Measurements from ENCODE around the gene WHAMM. TPM values are rescaled to one million over a fixed set of nuclear protein-coding genes. Genes with fewer than 3 reads are reported as not detected.
"Not testable (repeated sequence)": the region's sequence is repeated elsewhere in the genome, so short reads cannot be mapped to it uniquely, and the experiment has no call there.

WHAMM gene
- total RNA-seq, 1 donor from 2014 or later: 9.3 TPM

- H3K27ac Mint-ChIP-seq (ENCODE audit: unreplicated experiment): no peak overlapping the region
- no peak for TF ChIP-seq CTCF (IDR thresholded peaks at IDR 0.05; ENCODE audit: unreplicated experiment)
- H3K4me3 Mint-ChIP-seq (ENCODE audit: unreplicated experiment): no peak overlapping the region
Measured at GRCh38 chr15:82856397-82857170, 47.2 kb downstream of the WHAMM start.

GRCh38 chr15:82858932-82859331, 49.5 kb downstream of the WHAMM start:
- Mint-ChIP-seq H3K36me3 (ENCODE audit: low read depth, unreplicated experiment) (no peaks in the 10 kb centered on the region), H3K4me3 (ENCODE audit: unreplicated experiment) (no peak overlapping the region), H3K27me3 (ENCODE audit: unreplicated experiment) (peaks cover 1% of the 10 kb centered on the region), H3K9me3 (ENCODE audit: unreplicated experiment) (no peaks in the 10 kb centered on the region), H3K27ac (ENCODE audit: unreplicated experiment) (no peak overlapping the region), H3K4me1 (ENCODE audit: unreplicated experiment) (no peaks in the 10 kb centered on the region)
- TF ChIP-seq CTCF (IDR thresholded peaks at IDR 0.05; ENCODE audit: unreplicated experiment): no peak
- no peak for DNase-seq (ENCODE audit: low spot score)

More at GRCh38 chr15:82856397-82857170, 47.2 kb downstream of the WHAMM start:
- H3K4me1 Mint-ChIP-seq (ENCODE audit: unreplicated experiment): no peaks in the 10 kb centered on the region
- H3K27me3 Mint-ChIP-seq (ENCODE audit: unreplicated experiment): peaks cover 1% of the 10 kb centered on the region
- H3K9me3 Mint-ChIP-seq (ENCODE audit: unreplicated experiment): no peaks in the 10 kb centered on the region
- no peak for DNase-seq (ENCODE audit: low spot score)
- H3K36me3 Mint-ChIP-seq (ENCODE audit: low read depth, unreplicated experiment): no peaks in the 10 kb centered on the region

GRCh38 chr15:82862886-82863285, 53.5 kb downstream of the WHAMM start:
- TF ChIP-seq CTCF (IDR thresholded peaks at IDR 0.05; ENCODE audit: unreplicated experiment): no peak
- H3K27me3 Mint-ChIP-seq (ENCODE audit: unreplicated experiment): peaks cover 1% of the 10 kb centered on the region
- no peaks in the 10 kb centered on the region for H3K9me3 Mint-ChIP-seq (ENCODE audit: unreplicated experiment)
- H3K4me1 Mint-ChIP-seq (ENCODE audit: unreplicated experiment): no peaks in the 10 kb centered on the region
- no peak overlapping the region for H3K27ac Mint-ChIP-seq (ENCODE audit: unreplicated experiment)
- H3K4me3 Mint-ChIP-seq (ENCODE audit: unreplicated experiment): no peak overlapping the region
- DNase-seq (ENCODE audit: low spot score): no peak
- H3K36me3 Mint-ChIP-seq (ENCODE audit: low read depth, unreplicated experiment): no peaks in the 10 kb centered on the region

GRCh38 chr15:82864967-82865366, 55.5 kb downstream of the WHAMM start:
- TF ChIP-seq CTCF (IDR thresholded peaks at IDR 0.05; ENCODE audit: unreplicated experiment): no peak
- Mint-ChIP-seq H3K27ac (ENCODE audit: unreplicated experiment) (no peak overlapping the region), H3K4me1 (ENCODE audit: unreplicated experiment) (no peaks in the 10 kb centered on the region), H3K36me3 (ENCODE audit: low read depth, unreplicated experiment) (no peaks in the 10 kb centered on the region), H3K27me3 (ENCODE audit: unreplicated experiment) (peaks cover under 1% of the 10 kb centered on the region), H3K4me3 (ENCODE audit: unreplicated experiment) (no peak overlapping the region), H3K9me3 (ENCODE audit: unreplicated experiment) (no peaks in the 10 kb centered on the region)
- no peak for DNase-seq (ENCODE audit: low spot score)

GRCh38 chr15:82865581-82865980, 56.2 kb downstream of the WHAMM start:
- not testable (repeated sequence) for H3K36me3 Mint-ChIP-seq (ENCODE audit: low read depth, unreplicated experiment)

GRCh38 chr15:82865981-82866380, 56.6 kb downstream of the WHAMM start:
- H3K36me3 Mint-ChIP-seq (ENCODE audit: low read depth, unreplicated experiment); DNase-seq (ENCODE audit: low spot score); H3K27ac Mint-ChIP-seq (ENCODE audit: unreplicated experiment); H3K4me1 Mint-ChIP-seq (ENCODE audit: unreplicated experiment); H3K27me3 Mint-ChIP-seq (ENCODE audit: unreplicated experiment); H3K9me3 Mint-ChIP-seq (ENCODE audit: unreplicated experiment); H3K4me3 Mint-ChIP-seq (ENCODE audit: unreplicated experiment): not testable (repeated sequence)

More at GRCh38 chr15:82865581-82865980, 56.2 kb downstream of the WHAMM start:
- not testable (repeated sequence) for H3K4me3 Mint-ChIP-seq (ENCODE audit: unreplicated experiment); H3K9me3 Mint-ChIP-seq (ENCODE audit: unreplicated experiment); H3K27me3 Mint-ChIP-seq (ENCODE audit: unreplicated experiment); DNase-seq (ENCODE audit: low spot score); H3K4me1 Mint-ChIP-seq (ENCODE audit: unreplicated experiment); H3K27ac Mint-ChIP-seq (ENCODE audit: unreplicated experiment)
